ENCODE data around the gene PLEKHM3.

The PLEKHM3 gene

GRCh38 chr2:207830778-207831438 is 194.4 kb downstream of the PLEKHM3 start:
- no peak for TF ChIP-seq GATA2 (IDR thresholded peaks at IDR 0.05; ENCODE audit: low read depth, low read length)
- no peak for TF ChIP-seq GATA3 (IDR thresholded peaks at IDR 0.05; ENCODE audit: low read depth, low read length)

- no peak for TF ChIP-seq GATA3 (IDR thresholded peaks at IDR 0.05; ENCODE audit: low read depth, low read length)
- TF ChIP-seq GATA2 (IDR thresholded peaks at IDR 0.05; ENCODE audit: low read depth, low read length) = no peak
These were observed 196.8 kb downstream of the PLEKHM3 start for GRCh38 chr2:207828361-207829057.

GRCh38 chr2:207825978-207826377 is 199.3 kb downstream of the PLEKHM3 start:
- TF ChIP-seq GATA3 (IDR thresholded peaks at IDR 0.05; ENCODE audit: low read depth, low read length) = no peak

GRCh38 chr2:207825045-207825954 is 200.0 kb downstream of the PLEKHM3 start:
- no peak for TF ChIP-seq GATA2 (IDR thresholded peaks at IDR 0.05; ENCODE audit: low read depth, low read length)
- TF ChIP-seq GATA3 (IDR thresholded peaks at IDR 0.05; ENCODE audit: low read depth, low read length) = no peak

GRCh38 chr2:207823865-207824264 is 201.5 kb downstream of the PLEKHM3 start:
- TF ChIP-seq GATA3 (IDR thresholded peaks at IDR 0.05; ENCODE audit: low read depth, low read length) (no peak), GATA2 (IDR thresholded peaks at IDR 0.05; ENCODE audit: low read depth, low read length) (no peak)

GRCh38 chr2:207819839-207820784 is 205.2 kb downstream of the PLEKHM3 start:
- TF ChIP-seq GATA3 (IDR thresholded peaks at IDR 0.05; ENCODE audit: low read depth, low read length) = no peak

GRCh38 chr2:207819021-207819797 is 206.1 kb downstream of the PLEKHM3 start:
- TF ChIP-seq GATA2 (IDR thresholded peaks at IDR 0.05; ENCODE audit: low read depth, low read length) = no peak

- TF ChIP-seq GATA2 (IDR thresholded peaks at IDR 0.05; ENCODE audit: low read depth, low read length) = no peak
- no peak for TF ChIP-seq GATA3 (IDR thresholded peaks at IDR 0.05; ENCODE audit: low read depth, low read length)
These were observed 208.8 kb downstream of the PLEKHM3 start for GRCh38 chr2:207816546-207816945.

- TF ChIP-seq GATA2 (IDR thresholded peaks at IDR 0.05; ENCODE audit: low read depth, low read length) (no peak), GATA3 (IDR thresholded peaks at IDR 0.05; ENCODE audit: low read depth, low read length) (no peak)
These were observed 210.1 kb downstream of the PLEKHM3 start for GRCh38 chr2:207815254-207815653.

- TF ChIP-seq GATA2 (IDR thresholded peaks at IDR 0.05; ENCODE audit: low read depth, low read length) (no peak), GATA3 (IDR thresholded peaks at IDR 0.05; ENCODE audit: low read depth, low read length) (no peak)
These were observed 211.4 kb downstream of the PLEKHM3 start for GRCh38 chr2:207813942-207814341.

- no peak for TF ChIP-seq GATA3 (IDR thresholded peaks at IDR 0.05; ENCODE audit: low read depth, low read length)
- no peak for TF ChIP-seq GATA2 (IDR thresholded peaks at IDR 0.05; ENCODE audit: low read depth, low read length)
These were observed 212.0 kb downstream of the PLEKHM3 start for GRCh38 chr2:207813221-207813916.

GRCh38 chr2:207812726-207813080 is 212.6 kb downstream of the PLEKHM3 start:
- TF ChIP-seq GATA3 (IDR thresholded peaks at IDR 0.05; ENCODE audit: low read depth, low read length) = no peak
- TF ChIP-seq GATA2 (IDR thresholded peaks at IDR 0.05; ENCODE audit: low read depth, low read length) = no peak
